Activated CD4-positive, alpha-beta T cell treated with anti-CD3 and anti-CD28 coated beads, Interleukin-2, amount 50 U/mL, for 48 hours (primary cell): ENCODE measurements around the gene SLC29A1.
"Not testable (repeated sequence)": the region's sequence is repeated elsewhere in the genome, so short reads cannot be mapped to it uniquely, and the experiment has no call there.

Experiments
- DNase-seq, 2 experiments: peaks; one replicate each; pipeline ENCODE4 v3.0.0-alpha.2; 2020

The SLC29A1 gene

GRCh38 chr6:44224029-44224964 is 902 bp downstream of the SLC29A1 start:
- DNase-seq, result peak; percentile 35 to 42

- no peak for DNase-seq
These were observed 1.5 kb downstream of the SLC29A1 start for GRCh38 chr6:44224965-44225305.

GRCh38 chr6:44225579-44226325 is 2.4 kb downstream of the SLC29A1 start:
- no peak for DNase-seq

GRCh38 chr6:44226368-44227147 is 3.2 kb downstream of the SLC29A1 start:
- no peak for DNase-seq

- DNase-seq, result no peak
These were observed 3.9 kb downstream of the SLC29A1 start for GRCh38 chr6:44227148-44227793.

DNA sequence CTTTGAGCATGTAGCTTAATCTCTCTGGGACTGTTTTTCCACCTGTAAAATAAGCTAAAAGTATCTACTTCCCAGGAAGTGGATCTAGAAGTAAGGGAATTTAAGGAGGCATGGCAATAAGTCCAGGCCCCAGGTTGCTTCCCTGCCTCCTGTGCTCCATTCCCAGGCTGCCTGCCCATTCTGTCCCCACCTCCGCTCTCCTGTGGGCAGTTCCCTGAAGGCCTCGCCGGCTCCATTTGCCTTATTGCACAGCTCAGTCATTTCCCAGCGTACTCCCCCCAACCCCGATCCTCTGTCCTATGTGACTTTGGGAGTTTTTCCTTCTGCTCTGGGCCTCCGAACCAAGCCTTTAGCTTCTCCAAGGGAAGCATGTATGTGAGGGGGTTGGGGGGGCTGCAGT is 4.6 kb downstream of the SLC29A1 start:
- no peak for DNase-seq

DNA sequence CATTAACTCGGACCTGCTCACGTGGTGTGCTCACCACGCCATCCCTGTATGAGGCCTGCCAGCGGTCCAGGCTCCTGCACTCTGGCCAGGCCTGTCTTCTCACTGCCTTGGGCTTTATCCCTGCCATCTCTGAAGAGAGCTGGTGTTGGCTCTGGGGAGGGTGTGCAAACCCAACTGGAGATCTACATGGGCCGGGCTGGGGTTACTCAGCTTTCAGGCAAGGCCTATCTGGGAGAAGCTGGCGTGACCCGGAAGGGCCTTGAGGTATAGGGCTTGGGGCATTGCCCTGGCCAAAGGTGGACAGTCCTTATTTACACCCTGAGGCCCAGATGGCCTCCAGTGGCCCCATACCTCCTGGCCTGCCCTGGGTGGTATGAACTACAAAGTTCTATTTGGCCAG is 5.0 kb downstream of the SLC29A1 start:
- no peak for DNase-seq

GRCh38 chr6:44228836-44229235 is 5.4 kb downstream of the SLC29A1 start:
- DNase-seq, result no peak

GRCh38 chr6:44229376-44230033 is 6.1 kb downstream of the SLC29A1 start:
- DNase-seq, result no peak

- no peak for DNase-seq
These were observed 6.8 kb downstream of the SLC29A1 start for GRCh38 chr6:44230034-44230675.

DNA sequence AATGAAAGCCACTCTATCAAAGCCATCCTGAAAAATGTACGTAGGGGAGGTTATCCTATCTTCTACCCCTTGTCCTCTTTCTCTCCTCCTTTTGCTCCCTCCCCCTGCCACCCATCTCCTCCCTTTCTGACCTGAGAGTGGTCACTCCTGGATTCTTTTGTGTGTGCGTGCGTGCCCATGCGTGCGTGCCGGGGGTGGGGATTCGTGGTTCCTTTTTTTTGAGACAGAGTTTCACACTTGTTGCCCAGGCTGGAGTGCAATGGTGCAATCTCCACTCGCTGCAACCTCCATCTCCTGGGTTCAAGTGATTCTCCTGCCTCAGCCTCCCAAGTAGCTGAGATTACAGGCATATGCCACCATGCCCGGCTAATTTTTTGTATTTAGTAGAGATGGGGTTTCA is 8.0 kb downstream of the SLC29A1 start:
- not testable (repeated sequence) for DNase-seq

- no peak for DNase-seq
These were observed 9.5 kb downstream of the SLC29A1 start for GRCh38 chr6:44232676-44233566.

GRCh38 chr6:44233567-44234100 is 10.2 kb downstream of the SLC29A1 start:
- no peak for DNase-seq

DNA sequence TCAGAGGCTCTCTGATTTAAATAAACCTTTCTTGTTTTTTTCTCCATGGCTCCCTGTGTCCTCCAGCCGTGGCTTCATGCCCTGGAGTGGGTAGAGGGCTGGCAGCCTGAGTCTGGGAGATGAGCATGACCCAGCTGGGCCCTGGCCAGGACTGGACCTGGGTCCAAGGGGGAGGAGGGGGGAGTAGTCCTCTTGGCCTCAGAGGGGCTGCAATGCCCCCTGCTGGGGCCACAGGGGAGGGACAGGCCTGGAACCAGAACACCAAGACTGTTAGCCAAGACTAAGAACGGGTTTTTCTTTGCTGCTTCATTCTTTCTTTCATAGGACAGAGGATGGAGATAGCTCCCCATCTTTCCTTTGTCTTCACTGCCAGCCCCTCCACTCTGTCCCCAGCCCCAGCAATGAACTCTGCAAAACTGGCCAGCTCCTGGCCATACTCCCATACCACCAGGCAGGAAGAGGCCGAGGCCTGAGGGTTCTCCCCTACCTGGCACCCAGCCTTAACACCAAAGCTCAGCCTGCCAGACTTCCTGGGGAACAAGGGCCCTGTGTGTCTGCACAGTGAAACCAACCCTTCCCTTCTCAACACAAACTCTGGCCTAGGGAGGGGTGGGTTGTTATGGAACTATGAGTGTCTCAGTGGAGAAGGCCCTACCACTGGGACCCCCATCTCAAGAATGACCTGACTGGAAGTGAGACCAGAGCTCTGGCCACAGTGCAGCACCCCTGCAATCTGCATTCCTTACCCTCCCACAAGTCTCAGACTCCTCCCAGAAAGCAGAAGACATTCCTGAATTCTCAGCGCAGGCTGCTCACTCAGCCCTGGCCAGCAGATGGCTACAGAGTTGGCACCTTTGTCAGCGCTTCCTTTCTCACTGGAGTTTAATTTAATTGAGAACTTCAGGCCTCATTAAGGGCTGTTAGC is 11.0 kb downstream of the SLC29A1 start:
- no peak for DNase-seq

DNA sequence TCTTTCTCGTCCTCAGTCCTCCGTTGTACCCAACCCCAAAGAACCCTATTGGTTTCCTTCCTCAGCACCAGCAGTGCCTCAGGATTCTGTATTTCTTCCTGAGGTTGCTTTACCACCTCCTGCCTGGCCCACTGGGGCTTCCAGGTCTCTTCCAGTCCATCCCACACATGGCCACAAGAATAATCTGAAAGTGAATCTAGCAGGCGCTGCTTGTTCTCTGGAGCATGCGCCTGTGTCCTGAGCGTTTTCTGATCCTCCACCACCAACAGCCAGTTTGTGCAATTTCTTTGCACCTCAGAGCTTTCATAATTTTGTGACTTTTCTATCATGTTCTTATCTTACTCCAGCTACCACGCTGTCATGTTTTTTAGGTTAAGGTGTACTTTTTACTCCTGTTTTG is 11.9 kb downstream of the SLC29A1 start:
- no peak for DNase-seq

- no peak for DNase-seq
These were observed 12.6 kb downstream of the SLC29A1 start for GRCh38 chr6:44235891-44236516.

- DNase-seq, result peak; percentile 79 to 84
These were observed 13.8 kb downstream of the SLC29A1 start for GRCh38 chr6:44237021-44237812.
